GM21529 (cell line): ENCODE results near the gene TRIM17.

Experiments
- ATAC-seq: cut with Tn5 transposase; IDR thresholded peaks from one replicate; pipeline ENCODE4 v1.9.1; 2021; ENCODE audit not compliant: unreplicated experiment

Gene TRIM17

GRCh38 chr1:228420968-228421826, 4.5 kb upstream of the TRIM17 start:
- no peak for ATAC-seq

- no peak for ATAC-seq
Observed at GRCh38 chr1:228417483-228418203, 982 bp upstream of the TRIM17 start.

GRCh38 chr1:228417061-228417460, 400 bp upstream of the TRIM17 start:
- ATAC-seq = no peak

GRCh38 chr1:228415853-228416216, 826 bp downstream of the TRIM17 start:
- ATAC-seq = no peak

GRCh38 chr1:228415221-228415620, 1.4 kb downstream of the TRIM17 start:
- ATAC-seq = no peak

GRCh38 chr1:228414511-228415211, 2.0 kb downstream of the TRIM17 start:
- ATAC-seq = no peak

- ATAC-seq = no peak
Observed at GRCh38 chr1:228413241-228414010, 3.2 kb downstream of the TRIM17 start.

- no peak for ATAC-seq
Observed at GRCh38 chr1:228411548-228412430, 4.9 kb downstream of the TRIM17 start.

- ATAC-seq = no peak
Observed at GRCh38 chr1:228411121-228411520, 5.5 kb downstream of the TRIM17 start.

GRCh38 chr1:228410671-228411070, 6.0 kb downstream of the TRIM17 start:
- ATAC-seq = no peak

- ATAC-seq = no peak
Observed at GRCh38 chr1:228410015-228410414, 6.6 kb downstream of the TRIM17 start.

- no peak for ATAC-seq
Observed at GRCh38 chr1:228408869-228409805, 7.5 kb downstream of the TRIM17 start.

- ATAC-seq = no peak
Observed at GRCh38 chr1:228408041-228408868, 8.4 kb downstream of the TRIM17 start.

GRCh38 chr1:228407106-228408040, 9.3 kb downstream of the TRIM17 start:
- no peak for ATAC-seq

GRCh38 chr1:228405979-228406228, 10.8 kb downstream of the TRIM17 start:
- peak; percentile 27 for ATAC-seq

- ATAC-seq = no peak
Observed at GRCh38 chr1:228405200-228405978, 11.3 kb downstream of the TRIM17 start.
